Measurements from ENCODE around the gene TMEM134. TPM values are rescaled to one million over a fixed set of nuclear protein-coding genes. Genes with fewer than 3 reads are reported as not detected.

TMEM134 gene
- total RNA-seq, 2 experiments from 2014 or later = 26.8 to 76.9 TPM

DNA sequence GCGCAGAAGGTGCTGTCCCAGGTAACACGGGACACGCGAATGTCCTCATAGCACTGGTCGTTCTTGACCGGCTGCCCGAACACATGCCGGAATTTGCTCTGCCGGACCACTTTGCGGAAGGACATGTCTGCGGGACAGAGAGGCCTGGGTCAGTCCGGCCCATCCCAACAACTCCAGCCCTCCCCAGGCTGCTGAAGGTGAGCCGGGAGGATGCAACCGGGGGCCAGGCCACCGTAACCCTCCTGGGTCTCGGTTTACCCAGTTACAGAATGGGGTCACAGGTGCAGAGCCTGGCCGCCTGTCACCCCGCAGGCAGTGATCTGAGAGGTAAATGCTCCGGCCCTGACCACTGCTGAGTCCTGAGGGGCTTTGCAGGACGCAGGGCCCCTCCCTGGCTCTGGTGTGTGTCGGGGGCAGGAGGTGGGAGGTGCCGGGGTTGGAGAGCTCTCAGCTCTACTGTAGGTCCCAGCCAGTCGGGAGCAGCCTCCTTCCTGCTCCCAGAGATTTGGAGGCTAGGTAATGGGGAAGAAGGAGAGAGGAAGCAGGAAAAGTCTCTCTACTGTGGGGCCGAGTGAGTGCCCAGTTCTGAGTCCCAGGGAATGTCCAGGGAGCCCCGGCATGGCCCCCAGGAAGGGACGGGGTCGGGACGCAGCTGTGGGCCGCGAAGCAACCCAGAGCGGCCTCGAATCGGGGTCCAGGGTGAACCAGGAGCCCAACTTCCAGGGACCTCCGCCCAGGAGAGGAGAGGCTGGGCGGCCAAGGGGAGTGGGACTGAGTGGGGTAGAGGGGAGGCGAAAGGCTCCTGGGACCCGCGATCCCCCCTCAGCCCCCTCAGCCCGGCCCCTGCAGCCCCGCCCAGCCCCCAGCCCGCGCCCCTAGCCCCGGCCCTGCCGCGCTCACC is 26.3 kb downstream of the TMEM134 start:
- Histone ChIP-seq H2AFZ (ENCODE audit: low read length) (no peak overlapping the region), H4K20me1 (ENCODE audit: insufficient read depth, low read length) (no peaks in the 10 kb centered on the region), H3K4me2 (ENCODE audit: low read length) (peak overlapping the region; percentile 82), H3K9me3 (ENCODE audit: low read length) (no peaks in the 10 kb centered on the region), H3K9me2 (ENCODE audit: insufficient read depth, low read length) (no peaks in the 10 kb centered on the region), H3K27ac (ENCODE audit: low read depth, low read length, poor library complexity, severe bottlenecking) (peak overlapping the region; percentile 94), H3K4me1 (ENCODE audit: insufficient read depth, low read length, poor library complexity, severe bottlenecking) (peaks cover 93% of the 10 kb centered on the region), H3K4me3 (ENCODE audit: low read depth, low read length, poor library complexity, severe bottlenecking) (peak overlapping the region; percentile 69), H3K79me2 (ENCODE audit: insufficient read depth, low read depth, low read length) (peaks cover 4% of the 10 kb centered on the region; the same call in 1 of the 2 replicates), H3K36me3 (ENCODE audit: insufficient read depth, low read length) (peaks cover 9% of the 10 kb centered on the region; the same call in 1 of the 2 replicates)
- intact Hi-C loops (cut with micrococcal nuclease; ENCODE audit: unreplicated experiment) = loop anchor here (1.0 to 2.0 kb wide), 2 partner anchors 26 to 42 kb away; no protein-coding TSS in a partner anchor
- peak; percentile 29 for DNase-seq (ENCODE audit: low spot score)
- TF ChIP-seq EZH2phosphoT487 (IDR thresholded peaks at IDR 0.05; ENCODE audit: borderline replicate concordance, low read depth, low read length) = no peak
- TF ChIP-seq, protein P1, sequence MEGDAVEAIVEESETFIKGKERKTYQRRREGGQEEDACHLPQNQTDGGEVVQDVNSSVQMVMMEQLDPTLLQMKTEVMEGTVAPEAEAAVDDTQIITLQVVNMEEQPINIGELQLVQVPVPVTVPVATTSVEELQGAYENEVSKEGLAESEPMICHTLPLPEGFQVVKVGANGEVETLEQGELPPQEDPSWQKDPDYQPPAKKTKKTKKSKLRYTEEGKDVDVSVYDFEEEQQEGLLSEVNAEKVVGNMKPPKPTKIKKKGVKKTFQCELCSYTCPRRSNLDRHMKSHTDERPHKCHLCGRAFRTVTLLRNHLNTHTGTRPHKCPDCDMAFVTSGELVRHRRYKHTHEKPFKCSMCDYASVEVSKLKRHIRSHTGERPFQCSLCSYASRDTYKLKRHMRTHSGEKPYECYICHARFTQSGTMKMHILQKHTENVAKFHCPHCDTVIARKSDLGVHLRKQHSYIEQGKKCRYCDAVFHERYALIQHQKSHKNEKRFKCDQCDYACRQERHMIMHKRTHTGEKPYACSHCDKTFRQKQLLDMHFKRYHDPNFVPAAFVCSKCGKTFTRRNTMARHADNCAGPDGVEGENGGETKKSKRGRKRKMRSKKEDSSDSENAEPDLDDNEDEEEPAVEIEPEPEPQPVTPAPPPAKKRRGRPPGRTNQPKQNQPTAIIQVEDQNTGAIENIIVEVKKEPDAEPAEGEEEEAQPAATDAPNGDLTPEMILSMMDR (conservative IDR thresholded peaks at IDR 0.05; ENCODE audit: low read length) = no peak
- ChIA-PET CTCF (ENCODE audit: unreplicated experiment) (interaction anchor here (0.6 kb wide), 1 partner anchor 39 kb away, joined by 3 read pairs; the partner anchor contains the start of gene TBC1D10C), POLR2A (interaction anchor here (0.6 to 1.4 kb wide), 6 partner anchors 16 to 43 kb away, joined by 3 to 6 read pairs (median 3); no protein-coding TSS in a partner anchor)
- BruUV-seq (replicated peaks) = no TSS peak

DNA sequence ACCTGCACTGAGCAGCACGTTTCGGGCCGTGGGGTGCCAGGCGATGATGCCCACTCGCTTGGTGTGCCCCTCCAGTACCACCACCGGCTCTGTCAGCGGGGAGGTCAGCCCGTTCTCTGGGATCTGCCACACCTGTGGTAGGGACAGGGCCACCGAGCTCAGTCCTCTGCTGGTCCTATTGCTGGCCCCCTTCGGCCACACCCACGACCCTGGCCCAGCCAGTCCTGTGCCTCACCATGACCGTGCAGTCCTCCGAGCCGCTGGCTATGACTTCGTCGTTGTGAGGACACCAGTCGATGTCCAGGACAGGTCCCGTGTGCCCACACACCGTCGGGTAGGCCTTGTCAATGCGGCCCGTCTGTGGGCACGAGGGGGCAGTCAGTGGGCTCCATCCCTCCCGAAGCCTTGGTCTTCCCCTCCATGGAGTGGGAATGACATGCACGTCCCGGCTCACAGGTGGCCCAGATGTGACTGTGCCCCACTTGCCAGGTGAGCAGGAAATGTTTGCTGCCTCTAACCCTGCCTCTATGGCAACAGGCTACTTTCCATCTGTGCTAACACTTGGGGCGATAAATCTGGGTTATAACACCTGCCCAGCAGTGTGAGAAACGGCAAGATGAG is 27.2 kb downstream of the TMEM134 start:
- H3K9me2 ChIP-seq (ENCODE audit: insufficient read depth, low read length) = no peaks in the 10 kb centered on the region
- H4K20me1 ChIP-seq (ENCODE audit: insufficient read depth, low read length) = no peaks in the 10 kb centered on the region
- H3K79me2 ChIP-seq (ENCODE audit: insufficient read depth, low read depth, low read length) = peaks cover 10% of the 10 kb centered on the region; the same call in 1 of the 2 replicates
- CTCF ChIA-PET (ENCODE audit: unreplicated experiment) = no interaction called here
- H3K27ac ChIP-seq (ENCODE audit: low read depth, low read length, poor library complexity, severe bottlenecking) = peak overlapping the region; percentile 94
- H3K4me1 ChIP-seq (ENCODE audit: insufficient read depth, low read length, poor library complexity, severe bottlenecking) = peaks cover 86% of the 10 kb centered on the region
- TF ChIP-seq EZH2phosphoT487 (IDR thresholded peaks at IDR 0.05; ENCODE audit: borderline replicate concordance, low read depth, low read length) = no peak
- TF ChIP-seq, protein P1 (conservative IDR thresholded peaks at IDR 0.05; ENCODE audit: low read length) = no peak
- peak overlapping the region; percentile 82 for H3K4me2 ChIP-seq (ENCODE audit: low read length)
- no peak overlapping the region for H2AFZ ChIP-seq (ENCODE audit: low read length)
- DNase-seq (ENCODE audit: low spot score) = peak; percentile 65
- POLR2A ChIA-PET = interaction anchor here (0.8 kb wide), 1 partner anchor 41 kb away, joined by 3 read pairs; the partner anchor contains the start of gene PPP1CA
- BruUV-seq (replicated peaks) = no TSS peak
- H3K4me3 ChIP-seq (ENCODE audit: low read depth, low read length, poor library complexity, severe bottlenecking) = peak overlapping the region; percentile 69
- H3K36me3 ChIP-seq (ENCODE audit: insufficient read depth, low read length) = peaks cover 13% of the 10 kb centered on the region
- H3K9me3 ChIP-seq (ENCODE audit: low read length) = no peaks in the 10 kb centered on the region
- intact Hi-C loops (cut with micrococcal nuclease; ENCODE audit: unreplicated experiment) = loop anchor here (2.0 kb wide), 1 partner anchor 43 kb away; no protein-coding TSS in a partner anchor

All from OCI-LY7 (cell line).